Spinal cord (tissue), 10 donors: ENCODE measurements around the gene MAT1A. TPM values are rescaled to one million over a fixed set of nuclear protein-coding genes. Genes with fewer than 3 reads are reported as not detected.

ENCODE experiments used
- DNase-seq, 6 donors: peaks; one replicate each; pipeline versions ENCODE4 v3.0.0 to v3.0.0-alpha.2; 2013 to 2015; ENCODE audit warnings: low spot score in 6 of 6, low read depth in 4 of 6
- H3K27ac ChIP-seq: one replicate; pipeline ENCODE4 v1.5.1; 2013; ENCODE audit warnings: low read depth, low read length, control low read depth
- H3K27me3 ChIP-seq: one replicate; pipeline ENCODE4 v1.6.1; 2013; ENCODE audit warnings: low read length; ENCODE audit not compliant: control insufficient read depth, insufficient read depth
- H3K36me3 ChIP-seq: one replicate; pipeline ENCODE4 v1.6.1; 2013; ENCODE audit warnings: low read length; ENCODE audit not compliant: control insufficient read depth, insufficient read depth
- H3K4me1 ChIP-seq: one replicate; pipeline ENCODE4 v1.6.1; 2013; ENCODE audit warnings: low read length; ENCODE audit not compliant: control insufficient read depth, insufficient read depth
- H3K4me3 ChIP-seq: one replicate; pipeline ENCODE4 v1.5.1; 2013; ENCODE audit warnings: low read depth, low read length, control low read depth
- H3K9me3 ChIP-seq: one replicate; pipeline ENCODE4 v1.6.1; 2013; ENCODE audit warnings: low read length; ENCODE audit not compliant: control insufficient read depth, insufficient read depth
- WGBS: methylation state at CpG from one replicate; pipeline ENCODE4 v1.1.5; 2013; ENCODE audit warnings: missing lambda C conversion rate; ENCODE audit not compliant: insufficient coverage; 5-methylcytosine and 5-hydroxymethylcytosine counted together
- polyA plus RNA-seq, 2 donors: library from polyadenylated mRNA; unstranded; fragments of 120-200 nt; gene quantifications; one replicate each; pipeline ENCODE4 v1.2.1, GENCODE V29; 2013; ENCODE audit not compliant: insufficient read length in 2 of 2
- total RNA-seq, 2 donors: library from RNA; depleted of rRNA in 1 of 2; stranded (reverse); fragments of 120-200 nt in 1 of 2; fragments of >200 nt in 1 of 2; gene quantifications; one replicate each; pipeline versions ENCODE4 v1.2.3 to v1.2.4, GENCODE V29; 2013 to 2014
- donor health status: healthy.

The MAT1A gene
- total and polyA plus RNA-seq, 4 donors = 0.39 to 0.70 (median 0.47) TPM

DNA sequence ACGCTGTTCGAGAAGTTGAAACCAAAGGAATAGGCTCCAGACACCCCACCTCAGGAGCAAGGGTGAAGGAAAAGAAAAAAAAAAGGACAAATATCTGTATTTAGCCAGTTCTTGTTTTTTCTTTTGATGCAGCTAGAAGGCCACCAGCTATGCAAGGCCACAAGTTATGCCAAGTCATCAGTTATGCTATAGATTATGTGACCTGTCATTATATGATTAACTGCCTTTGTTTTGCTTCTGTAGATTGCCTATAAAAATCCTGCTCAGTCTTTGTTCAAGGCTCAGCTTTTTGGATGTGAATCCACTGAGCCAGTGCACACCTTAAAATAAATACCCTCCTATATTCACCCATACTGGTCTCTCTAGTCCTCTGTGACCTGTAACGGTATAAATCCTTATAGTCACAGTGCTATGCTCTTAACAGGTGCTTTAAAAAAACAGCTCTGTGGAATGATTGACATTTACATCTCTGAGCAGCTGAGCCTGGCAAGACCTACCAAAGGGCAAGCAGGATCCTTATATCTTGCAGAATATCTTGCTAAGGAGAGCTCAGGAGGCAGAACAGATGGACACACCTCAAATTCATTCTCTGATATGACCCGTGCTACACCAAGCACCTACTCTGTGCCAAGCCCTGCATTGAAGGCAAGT, 20.4 kb downstream of the MAT1A start:
- WGBS = 90% methylated on average over 4 of the region's 4 CpGs
- no peak overlapping the region for H3K27ac ChIP-seq
- no peaks in the 10 kb centered on the region for H3K36me3 ChIP-seq
- H3K4me1 ChIP-seq = peaks cover 8% of the 10 kb centered on the region
- H3K9me3 ChIP-seq = no peaks in the 10 kb centered on the region
- DNase-seq = peak in 1 of 6 donors; percentile 11
- H3K4me3 ChIP-seq = no peak overlapping the region
- no peaks in the 10 kb centered on the region for H3K27me3 ChIP-seq

GRCh38 chr10:80268266-80268665, 21.2 kb downstream of the MAT1A start:
- Histone ChIP-seq H3K27me3 (no peaks in the 10 kb centered on the region), H3K36me3 (no peaks in the 10 kb centered on the region), H3K4me1 (peaks cover 8% of the 10 kb centered on the region), H3K4me3 (no peak overlapping the region), H3K27ac (no peak overlapping the region), H3K9me3 (no peaks in the 10 kb centered on the region)
- DNase-seq = no peak
- WGBS = 60% methylated on average over 1 of the region's 2 CpGs

GRCh38 chr10:80266513-80266863, 23.0 kb downstream of the MAT1A start:
- no peak for DNase-seq
- 75% methylated on average over 3 of the region's 4 CpGs for WGBS

DNA sequence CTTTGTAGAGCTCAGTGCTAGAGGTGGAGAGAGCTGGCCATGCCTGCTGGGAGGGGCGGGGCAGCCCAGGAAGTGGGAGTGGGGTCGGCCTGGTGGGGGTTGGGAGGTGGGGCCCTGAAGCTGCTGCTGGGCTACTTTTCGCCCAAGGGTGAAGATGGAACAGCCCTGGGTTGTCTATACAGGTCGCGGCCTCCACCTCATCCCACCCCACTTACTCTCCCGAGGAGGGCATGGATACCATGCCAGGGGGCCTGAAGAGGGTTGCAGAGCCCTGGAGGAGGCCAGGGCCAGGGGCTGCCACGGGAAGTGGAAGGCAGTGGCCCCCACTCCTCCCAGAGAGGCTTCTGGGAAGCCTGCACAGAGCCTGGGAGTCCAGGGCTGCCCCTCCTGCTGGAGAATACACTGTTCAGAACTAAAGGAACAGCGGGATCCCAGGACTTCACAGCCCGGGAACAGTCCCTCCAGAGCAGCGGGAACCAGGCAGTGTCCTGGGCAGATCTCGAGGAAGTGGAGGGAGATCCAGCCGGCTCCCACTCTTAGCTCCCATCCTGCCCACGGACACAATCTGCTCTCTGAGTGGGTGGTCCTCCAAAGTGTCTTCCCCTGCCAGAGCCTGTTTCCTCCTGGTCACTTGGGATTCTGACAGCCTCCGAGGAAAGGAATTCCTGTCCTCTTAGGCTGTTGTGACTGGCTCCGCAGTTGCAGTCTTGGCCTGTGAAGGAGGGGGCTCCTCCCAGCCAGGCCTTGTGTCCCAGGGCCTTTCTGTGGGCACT, 23.5 kb downstream of the MAT1A start:
- H3K4me1 ChIP-seq = peaks cover 8% of the 10 kb centered on the region
- WGBS = 39% methylated on average over 11 of the region's 15 CpGs
- H3K27ac ChIP-seq = no peak overlapping the region
- H3K27me3 ChIP-seq = no peaks in the 10 kb centered on the region
- H3K4me3 ChIP-seq = no peak overlapping the region
- no peaks in the 10 kb centered on the region for H3K36me3 ChIP-seq
- H3K9me3 ChIP-seq = no peaks in the 10 kb centered on the region
- peak in 1 of 6 donors; percentile 19 for DNase-seq

More at GRCh38 chr10:80266513-80266863, 23.0 kb downstream of the MAT1A start:
- H3K4me1 ChIP-seq = peaks cover 8% of the 10 kb centered on the region
- no peak overlapping the region for H3K27ac ChIP-seq
- H3K27me3 ChIP-seq = no peaks in the 10 kb centered on the region
- H3K36me3 ChIP-seq = no peaks in the 10 kb centered on the region
- H3K4me3 ChIP-seq = no peak overlapping the region
- H3K9me3 ChIP-seq = no peaks in the 10 kb centered on the region

- DNase-seq = no peak
- 92% methylated on average over 17 of the region's 25 CpGs for WGBS
- Histone ChIP-seq H3K27ac (no peak overlapping the region), H3K4me3 (no peak overlapping the region), H3K36me3 (no peaks in the 10 kb centered on the region), H3K4me1 (peaks cover 8% of the 10 kb centered on the region), H3K9me3 (no peaks in the 10 kb centered on the region), H3K27me3 (no peaks in the 10 kb centered on the region)
Observed at GRCh38 chr10:80264081-80265056, 25.1 kb downstream of the MAT1A start.

- Histone ChIP-seq H3K9me3 (no peaks in the 10 kb centered on the region), H3K27ac (no peak overlapping the region), H3K4me3 (no peak overlapping the region), H3K4me1 (peaks cover 8% of the 10 kb centered on the region), H3K27me3 (no peaks in the 10 kb centered on the region), H3K36me3 (no peaks in the 10 kb centered on the region)
- DNase-seq = no peak
- 98% methylated on average over 4 of the region's 6 CpGs for WGBS
Observed at GRCh38 chr10:80261316-80262030, 28.0 kb downstream of the MAT1A start.

DNA sequence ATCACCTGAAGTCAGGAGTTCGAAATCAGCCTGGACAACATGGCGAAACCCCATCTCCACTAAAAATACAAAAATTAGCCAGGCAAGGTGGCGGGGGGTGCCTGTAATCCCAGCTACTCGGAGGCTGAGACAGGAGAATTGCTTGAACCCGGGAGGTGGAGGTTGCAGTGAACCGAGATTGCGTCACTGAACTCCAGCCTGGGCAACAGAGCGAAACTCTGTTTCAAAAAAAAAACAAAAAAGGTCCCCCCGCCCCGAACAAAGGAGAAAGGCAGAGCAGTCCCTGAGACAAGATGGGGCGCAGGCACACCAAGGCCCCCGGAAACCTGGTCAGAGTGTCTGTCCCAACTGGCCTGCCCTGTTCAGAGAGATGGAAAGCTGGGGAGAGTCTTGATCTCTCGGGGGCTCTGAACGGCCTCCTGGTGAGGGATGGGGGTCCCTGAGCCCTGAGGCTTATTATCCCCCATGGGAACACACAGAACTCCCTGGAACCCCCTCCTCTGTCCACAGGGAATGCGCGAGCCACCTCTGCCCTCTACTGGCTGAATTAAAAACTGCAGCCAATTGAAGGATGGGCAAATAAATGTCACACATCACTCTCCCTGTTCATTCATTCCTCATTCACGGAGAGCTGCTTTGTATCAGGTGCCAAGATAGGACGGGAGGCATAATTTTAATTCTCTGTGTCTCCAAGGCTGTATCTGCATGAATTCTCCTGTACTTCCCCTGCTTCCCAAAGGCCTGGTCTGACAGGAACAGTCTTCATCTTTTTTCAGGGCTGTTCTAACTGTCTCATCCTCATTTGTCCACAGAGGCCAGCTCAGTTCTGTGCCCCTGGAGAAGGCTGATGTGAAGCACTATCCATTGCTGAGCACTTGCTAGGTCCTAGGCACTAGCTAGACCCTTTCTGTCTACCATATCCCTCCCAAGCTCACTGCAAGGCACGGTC, 28.9 kb downstream of the MAT1A start:
- Histone ChIP-seq H3K4me1 (no peaks in the 10 kb centered on the region), H3K36me3 (no peaks in the 10 kb centered on the region), H3K9me3 (no peaks in the 10 kb centered on the region), H3K27me3 (no peaks in the 10 kb centered on the region), H3K4me3 (no peak overlapping the region), H3K27ac (no peak overlapping the region)
- peak in 4 of 6 donors; percentile 9 to 66 (median 40) for DNase-seq
- WGBS = 53% methylated on average over 14 of the region's 19 CpGs

GRCh38 chr10:80259405-80259871, 30.0 kb downstream of the MAT1A start:
- Histone ChIP-seq H3K4me1 (no peaks in the 10 kb centered on the region), H3K27ac (no peak overlapping the region), H3K4me3 (no peak overlapping the region), H3K36me3 (no peaks in the 10 kb centered on the region), H3K9me3 (no peaks in the 10 kb centered on the region), H3K27me3 (no peaks in the 10 kb centered on the region)
- WGBS = 100% methylated on average over 6 of the region's 6 CpGs
- no peak for DNase-seq
